GM23248 (cell line): ENCODE results near the gene PRKCB.

Experiments used
- EZH2 ChIP-seq: fragments of 200-600 bp; sonication (generic); IDR thresholded peaks from 2 replicates; pipeline ENCODE4 v1.6.1; 2018; ENCODE audit warnings: antibody characterized with exemption, mild to moderate bottlenecking; ENCODE audit not compliant: insufficient read depth, poor library complexity, severe bottlenecking
- EZH2phosphoT487 ChIP-seq: fragments of 200-600 bp; sonication (generic); IDR thresholded peaks from 2 replicates; pipeline ENCODE4 v1.6.1; 2018; ENCODE audit warnings: antibody characterized with exemption, moderate library complexity, mild to moderate bottlenecking, low read depth; ENCODE audit not compliant: insufficient read depth

- no peak for TF ChIP-seq EZH2
- TF ChIP-seq EZH2phosphoT487 = no peak
Measured at GRCh38 chr16:24221219-24221618, 385.4 kb downstream of the PRKCB start.
